ENCODE results near the gene KLHL6. TPM values are rescaled to one million over a fixed set of nuclear protein-coding genes. Genes with fewer than 3 reads are reported as not detected.
"Not testable (repeated sequence)": the region's sequence is repeated elsewhere in the genome, so short reads cannot be mapped to it uniquely, and the experiment has no call there.

KLHL6 gene
- total and polyA plus RNA-seq, 7 donors, result under 0.01 to 10.3 (median 1.1) TPM

DNA sequence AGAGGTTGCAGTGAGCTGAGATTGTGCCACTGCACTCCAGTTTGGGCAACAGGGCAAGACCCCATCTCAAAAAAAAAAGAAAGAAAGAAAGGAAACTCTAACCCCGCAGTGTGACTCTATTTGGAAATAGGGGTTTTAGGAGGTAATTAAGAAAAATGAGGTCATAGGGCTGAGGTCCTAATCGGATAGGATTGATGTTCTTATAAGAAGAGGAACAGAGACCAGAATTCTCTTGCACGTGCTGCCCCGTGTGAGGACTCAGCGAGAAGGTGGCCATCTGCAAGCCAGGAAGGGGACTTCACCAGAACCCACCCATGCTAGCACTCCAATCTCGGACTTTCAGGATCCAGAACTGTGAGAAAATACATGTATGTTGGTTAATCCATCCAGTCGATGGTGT is 25.8 kb downstream of the KLHL6 start:
- TF ChIP-seq POLR2AphosphoS5 (IDR thresholded peaks at IDR 0.05) (no peak), CTCF (IDR thresholded peaks at IDR 0.05) (no peak), POLR2A (IDR thresholded peaks at IDR 0.05) (no peak), EP300 (IDR thresholded peaks at IDR 0.05) (no peak)
- H3K36me3 ChIP-seq, result no peaks in the 10 kb centered on the region
- no peak for DNase-seq
- H3K4me1 ChIP-seq, result no peaks in the 10 kb centered on the region
- intact Hi-C loops (cut with DNase I), result no loop called here
- no peak overlapping the region for H3K27ac ChIP-seq
- 82 to 91% methylated on average over 7 of the region's 7 CpGs for WGBS, 2 donors
- H3K9me3 ChIP-seq, result no peaks in the 10 kb centered on the region
- no peaks in the 10 kb centered on the region for H3K27me3 ChIP-seq
- no peak overlapping the region for H3K4me3 ChIP-seq

DNA sequence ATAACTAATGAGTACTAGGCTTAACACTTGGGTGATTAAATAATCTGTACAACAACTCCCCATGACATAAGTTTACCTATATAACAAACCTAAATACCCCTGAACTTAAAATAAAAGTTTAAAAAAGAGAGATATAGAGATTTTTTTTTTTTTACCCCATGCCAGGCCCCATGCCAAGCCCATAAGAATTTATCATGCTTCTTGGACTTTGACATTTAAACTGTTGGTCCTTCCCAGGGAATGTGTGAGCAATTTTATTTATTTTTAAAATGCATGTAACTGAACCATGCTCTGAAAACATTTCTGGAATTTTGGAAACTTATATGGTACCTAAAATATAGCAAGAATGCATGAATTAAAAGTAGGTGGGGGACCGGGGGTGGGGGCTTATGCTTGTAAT is 26.3 kb downstream of the KLHL6 start:
- H3K4me3 ChIP-seq, result no peak overlapping the region
- H3K27ac ChIP-seq, result no peak overlapping the region
- H3K9me3 ChIP-seq, result no peaks in the 10 kb centered on the region
- intact Hi-C loops (cut with DNase I), result no loop called here
- no peaks in the 10 kb centered on the region for H3K4me1 ChIP-seq
- no peak for DNase-seq
- H3K36me3 ChIP-seq, result no peaks in the 10 kb centered on the region
- TF ChIP-seq POLR2AphosphoS5 (IDR thresholded peaks at IDR 0.05) (no peak), EP300 (IDR thresholded peaks at IDR 0.05) (no peak), CTCF (IDR thresholded peaks at IDR 0.05) (no peak), POLR2A (IDR thresholded peaks at IDR 0.05) (no peak)
- no peaks in the 10 kb centered on the region for H3K27me3 ChIP-seq
- WGBS, 2 donors, result 30 to 91% methylated on average over 1 of the region's 1 CpG

GRCh38 chr3:183528758-183529157 is 26.7 kb downstream of the KLHL6 start:
- H3K27me3 ChIP-seq; DNase-seq; H3K36me3 ChIP-seq; H3K9me3 ChIP-seq; H3K4me3 ChIP-seq; H3K4me1 ChIP-seq; intact Hi-C loops (cut with DNase I); H3K27ac ChIP-seq: not testable (repeated sequence)
- 95 to 98% methylated on average over 6 of the region's 6 CpGs for WGBS, 2 donors

GRCh38 chr3:183527428-183528379 is 27.8 kb downstream of the KLHL6 start:
- Histone ChIP-seq H3K36me3 (no peaks in the 10 kb centered on the region), H3K4me1 (no peaks in the 10 kb centered on the region), H3K9me3 (no peaks in the 10 kb centered on the region), H3K4me3 (no peak overlapping the region), H3K27me3 (no peaks in the 10 kb centered on the region), H3K27ac (no peak overlapping the region)
- 78 to 79% methylated on average over 12 of the region's 12 CpGs for WGBS, 2 donors
- TF ChIP-seq EP300 (IDR thresholded peaks at IDR 0.05) (no peak), POLR2A (IDR thresholded peaks at IDR 0.05) (no peak), CTCF (IDR thresholded peaks at IDR 0.05) (no peak), POLR2AphosphoS5 (IDR thresholded peaks at IDR 0.05) (no peak)
- no peak for DNase-seq
- intact Hi-C loops (cut with DNase I), result no loop called here

DNA sequence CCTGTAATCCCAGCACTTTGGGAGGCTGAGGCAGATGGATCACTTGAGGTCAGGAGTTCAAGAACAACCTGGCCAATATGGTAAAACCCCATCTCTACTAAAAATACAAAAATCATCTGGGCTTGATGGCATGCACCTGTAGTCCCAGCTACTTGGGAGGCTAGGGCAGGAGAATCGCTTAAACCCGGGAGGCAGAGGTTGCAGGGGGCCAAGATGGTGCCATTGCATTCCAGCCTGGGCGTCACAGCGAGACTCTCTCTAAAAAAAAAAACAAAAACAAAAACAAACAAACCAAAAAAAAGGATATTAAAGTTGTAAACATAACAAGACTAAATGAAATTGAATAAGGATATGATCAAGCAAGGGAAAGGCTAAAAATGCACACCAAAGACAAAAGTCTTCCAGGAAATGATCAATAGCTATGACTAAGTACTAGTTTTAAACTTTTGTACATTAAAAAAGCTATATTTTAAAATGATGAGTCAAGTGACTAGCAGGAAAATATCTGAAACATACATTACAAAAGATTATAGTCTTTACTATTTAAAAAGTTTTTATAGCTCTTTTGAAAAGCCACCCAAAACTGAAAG is 28.6 kb downstream of the KLHL6 start:
- H3K36me3 ChIP-seq, result no peaks in the 10 kb centered on the region
- no peak for DNase-seq
- H3K27me3 ChIP-seq, result no peaks in the 10 kb centered on the region
- no peaks in the 10 kb centered on the region for H3K4me1 ChIP-seq
- H3K27ac ChIP-seq, result no peak overlapping the region
- no peak overlapping the region for H3K4me3 ChIP-seq
- intact Hi-C loops (cut with DNase I), result no loop called here
- H3K9me3 ChIP-seq, result no peaks in the 10 kb centered on the region
- TF ChIP-seq POLR2A (IDR thresholded peaks at IDR 0.05) (no peak), CTCF (IDR thresholded peaks at IDR 0.05) (no peak), POLR2AphosphoS5 (IDR thresholded peaks at IDR 0.05) (no peak), EP300 (IDR thresholded peaks at IDR 0.05) (no peak)
- 85 to 93% methylated on average over 4 of the region's 4 CpGs for WGBS, 2 donors

All from sigmoid colon (tissue), 7 donors.